Cerebellar cortex (tissue), 1 donor: ENCODE results near the gene MPZL2.

ENCODE experiments used
- DNase-seq: peaks from one replicate; pipeline ENCODE4 v3.0.0-alpha.2; 2015; ENCODE audit warnings: low spot score

Gene MPZL2

DNA sequence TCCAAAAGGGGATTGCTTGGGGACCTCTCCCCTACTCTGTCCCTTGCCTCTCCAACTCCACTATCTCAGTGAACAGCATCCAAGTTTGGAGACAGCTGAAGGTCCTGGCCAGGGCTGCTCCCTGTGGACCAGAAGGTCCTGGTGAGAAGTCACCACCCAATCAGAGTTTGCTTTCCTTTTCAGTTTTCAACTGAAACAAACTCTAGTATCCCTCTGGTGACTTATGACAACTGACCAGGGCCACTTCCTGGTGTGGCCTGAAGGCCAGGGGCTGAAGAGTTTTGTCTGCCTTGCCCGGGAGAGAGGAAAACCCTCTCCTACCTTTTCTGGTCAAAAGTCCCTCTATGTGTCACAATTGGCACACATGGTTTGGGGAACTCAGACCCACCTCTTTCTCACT, 44.4 kb downstream of the MPZL2 start:
- no peak for DNase-seq

DNA sequence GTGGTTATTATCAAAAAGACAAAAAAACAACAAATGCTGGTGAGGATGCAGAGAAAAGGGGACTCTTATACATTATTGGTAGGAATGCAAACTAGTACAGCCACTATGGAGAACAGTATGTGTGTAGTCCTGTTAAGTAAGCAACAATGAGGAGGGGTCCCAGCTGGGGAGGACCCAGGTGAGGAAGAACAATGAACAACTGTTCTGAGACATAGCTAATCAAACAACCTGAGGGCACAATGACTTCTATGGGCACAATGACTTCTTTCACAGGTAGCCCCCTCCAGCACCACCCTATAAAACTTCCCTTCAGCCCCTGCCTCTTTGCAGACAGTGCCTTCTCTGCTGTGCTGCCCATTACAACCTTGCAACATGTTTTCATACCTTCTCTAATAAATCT, 44.9 kb downstream of the MPZL2 start:
- no peak for DNase-seq

DNA sequence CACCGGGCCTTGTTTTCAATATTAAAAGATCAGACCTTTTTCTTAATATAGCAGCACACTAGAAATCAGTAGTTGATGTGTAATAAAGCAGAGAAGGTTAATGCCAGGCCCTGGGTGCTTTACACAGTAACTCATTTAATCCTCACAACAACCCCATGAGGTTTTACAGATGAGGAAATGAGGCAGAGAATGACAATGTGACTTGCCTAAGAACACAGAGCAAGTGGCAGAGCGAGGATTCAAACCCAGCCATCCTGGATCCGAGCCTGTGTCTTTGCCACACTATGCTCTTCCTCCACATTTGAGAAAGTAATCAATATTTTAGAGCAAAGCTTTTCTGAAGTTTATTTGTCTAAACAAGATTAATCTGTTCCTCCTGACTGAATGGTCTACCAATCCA, 46.5 kb downstream of the MPZL2 start:
- DNase-seq: no peak

DNA sequence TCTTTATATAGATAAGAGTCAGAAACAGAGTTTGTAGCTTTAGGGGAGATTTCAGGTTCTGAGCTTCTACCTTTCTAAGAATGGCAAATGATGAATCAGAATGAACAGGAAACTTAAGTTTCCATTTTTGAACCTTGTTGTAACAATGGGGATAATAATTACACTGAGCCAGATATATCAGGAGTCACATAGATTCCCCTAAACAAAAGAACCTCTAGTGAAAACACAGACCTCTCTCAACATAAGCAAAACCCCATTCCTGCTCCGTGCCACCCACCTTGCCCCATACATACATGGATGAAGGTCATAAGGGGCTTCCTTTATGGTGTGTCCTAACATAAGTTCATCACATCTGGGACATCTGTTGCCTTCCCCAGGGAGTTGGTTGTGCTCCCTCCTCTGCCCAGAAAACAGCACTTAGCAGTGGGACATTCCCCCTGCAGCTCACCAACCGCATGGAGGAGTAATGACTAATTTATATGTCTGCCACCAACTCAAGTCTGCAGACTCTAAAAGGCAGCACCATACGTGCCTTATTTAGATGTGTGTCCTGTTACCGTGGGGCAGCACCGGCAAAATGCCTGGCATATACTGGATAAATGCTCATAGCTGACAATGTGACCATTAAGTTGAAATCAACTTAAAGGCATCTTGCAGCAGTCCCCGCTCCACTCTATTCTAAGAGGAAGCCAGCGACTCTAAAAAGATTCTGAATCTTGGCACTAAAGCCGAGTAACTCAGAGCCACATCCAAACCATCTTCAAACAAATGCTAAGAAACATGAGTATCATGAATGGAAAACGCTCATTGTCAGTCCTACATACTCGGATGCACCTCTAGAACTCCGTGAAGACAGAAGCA, 47.2 kb downstream of the MPZL2 start:
- DNase-seq: no peak

DNA sequence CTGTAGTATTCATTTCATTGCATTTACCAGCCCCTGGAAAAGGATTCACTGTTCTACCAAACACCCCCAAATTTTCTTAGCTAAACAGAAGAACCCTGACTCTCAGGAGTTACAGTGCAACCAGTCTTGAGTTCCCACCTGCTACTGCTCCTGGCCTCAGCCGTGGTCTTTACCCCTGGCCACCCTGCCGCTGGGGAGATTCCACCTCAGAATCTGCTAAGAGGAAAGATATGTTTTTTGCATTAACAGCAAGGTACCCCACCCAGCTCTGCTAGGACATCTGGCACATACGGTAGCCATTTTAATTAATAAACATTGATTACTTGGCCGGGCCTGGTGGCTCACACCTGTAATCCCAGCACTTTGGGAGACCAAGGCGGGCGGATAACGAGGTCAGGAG, 48.3 kb downstream of the MPZL2 start:
- no peak for DNase-seq

DNA sequence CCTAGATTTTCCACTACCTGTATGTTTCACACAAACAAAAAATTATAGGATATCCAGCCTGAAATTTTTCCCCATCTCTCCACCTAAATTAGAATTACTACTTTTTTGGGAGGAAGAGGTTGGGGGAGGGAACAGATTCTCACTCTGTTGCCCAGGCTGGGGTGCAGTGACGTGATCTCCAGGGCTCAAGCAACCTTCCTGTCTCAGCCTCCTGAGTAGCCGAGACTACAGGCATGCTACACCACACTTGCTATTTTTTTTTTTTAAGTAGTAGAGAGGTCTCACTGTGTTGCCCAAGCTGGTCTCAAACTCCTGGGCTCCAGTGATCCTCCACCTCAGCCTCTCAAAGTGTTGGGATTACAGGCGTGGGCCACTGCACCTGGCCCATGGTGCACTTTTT, 48.8 kb downstream of the MPZL2 start:
- DNase-seq: no peak

DNA sequence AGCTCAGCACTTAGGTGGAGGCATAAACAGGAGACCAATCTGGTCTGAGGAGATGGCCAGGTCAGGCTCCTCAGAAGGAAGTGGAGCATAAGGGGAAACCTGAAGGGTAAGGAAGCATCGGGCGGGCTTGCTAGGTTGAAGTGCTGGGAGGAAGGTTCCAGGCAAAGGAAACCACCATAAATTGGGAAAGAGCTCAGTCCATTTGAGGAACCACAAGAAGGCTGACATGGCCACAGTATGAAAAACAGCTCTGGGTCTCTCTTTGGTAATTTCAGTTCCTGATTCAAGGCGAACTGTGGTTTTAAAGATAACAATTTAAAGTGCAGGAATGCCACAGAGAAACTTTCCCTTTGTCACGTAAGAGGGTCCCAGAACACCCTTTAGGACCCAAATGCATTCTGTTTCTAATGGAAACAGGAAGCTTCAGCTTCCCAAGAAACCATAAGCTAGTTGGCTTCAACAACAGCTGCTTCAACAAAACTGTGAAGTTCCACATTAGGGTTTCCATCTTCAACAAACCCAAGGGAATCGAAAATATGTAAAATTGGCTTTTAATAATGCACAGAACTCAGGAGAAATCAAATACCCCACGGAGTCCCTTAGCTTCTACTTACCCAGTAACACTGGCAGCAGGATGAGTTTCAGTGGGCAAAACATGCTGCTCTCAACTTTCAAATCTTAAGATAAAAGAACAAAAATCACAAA, 49.7 kb downstream of the MPZL2 start:
- DNase-seq: no peak

DNA sequence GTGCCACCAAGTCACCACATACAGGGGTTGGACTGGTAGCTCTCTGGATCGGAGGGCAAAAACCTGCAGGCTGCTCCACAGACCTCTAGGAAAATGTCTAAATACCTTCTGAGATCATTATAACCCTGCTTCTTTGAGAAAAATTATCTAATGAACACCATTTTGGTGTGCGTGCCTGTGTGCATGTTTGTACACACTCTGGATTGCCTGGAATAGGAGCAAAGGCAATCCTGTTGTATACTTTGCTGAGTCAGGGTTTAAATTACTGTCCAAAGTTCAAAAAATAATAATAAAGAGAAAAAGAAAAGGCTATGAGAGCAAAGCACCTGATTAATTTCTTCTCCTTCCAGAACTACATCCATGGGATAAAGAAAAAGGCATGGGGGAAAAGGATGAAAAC, 50.3 kb downstream of the MPZL2 start:
- no peak for DNase-seq

DNA sequence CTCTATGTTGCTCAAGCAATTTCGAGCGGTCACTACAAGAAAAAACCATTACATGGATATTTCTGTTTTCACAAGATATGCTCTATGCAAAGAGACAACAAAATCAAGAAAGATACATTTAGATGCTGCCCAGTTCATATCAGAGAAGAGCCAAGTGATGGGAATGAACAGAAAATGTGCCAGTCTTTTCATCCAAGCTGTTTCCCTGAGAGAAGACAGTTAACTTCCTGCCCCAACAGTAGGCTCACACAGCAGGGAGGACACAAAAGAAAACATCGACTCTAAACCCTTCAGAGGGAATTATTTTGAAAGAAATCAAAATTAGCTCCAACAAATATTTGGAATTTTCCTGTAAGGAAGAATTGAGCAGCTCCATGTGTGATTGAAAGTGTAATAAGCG, 50.9 kb downstream of the MPZL2 start:
- peak; percentile 76 for DNase-seq

DNA sequence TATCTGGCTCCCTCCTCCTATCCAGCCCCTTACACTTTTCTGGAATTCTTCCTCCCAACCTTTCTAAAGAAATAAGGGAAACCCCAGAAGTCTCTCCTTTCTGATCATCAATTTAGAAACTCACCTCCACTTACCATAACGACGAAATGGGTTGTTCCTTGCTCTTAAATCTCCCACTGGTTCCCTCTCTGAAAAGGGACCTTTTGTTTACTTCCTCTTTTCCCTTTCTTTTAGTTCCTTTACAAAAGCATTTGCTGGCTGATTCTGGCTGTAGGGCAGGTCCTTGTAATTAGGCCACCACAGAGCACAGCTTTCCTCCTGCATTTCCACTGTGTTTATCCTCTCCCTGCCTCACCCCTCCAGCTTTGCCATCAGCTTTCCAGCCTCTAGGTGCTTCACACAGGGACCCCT, 51.3 kb downstream of the MPZL2 start:
- DNase-seq: peak; percentile 78

DNA sequence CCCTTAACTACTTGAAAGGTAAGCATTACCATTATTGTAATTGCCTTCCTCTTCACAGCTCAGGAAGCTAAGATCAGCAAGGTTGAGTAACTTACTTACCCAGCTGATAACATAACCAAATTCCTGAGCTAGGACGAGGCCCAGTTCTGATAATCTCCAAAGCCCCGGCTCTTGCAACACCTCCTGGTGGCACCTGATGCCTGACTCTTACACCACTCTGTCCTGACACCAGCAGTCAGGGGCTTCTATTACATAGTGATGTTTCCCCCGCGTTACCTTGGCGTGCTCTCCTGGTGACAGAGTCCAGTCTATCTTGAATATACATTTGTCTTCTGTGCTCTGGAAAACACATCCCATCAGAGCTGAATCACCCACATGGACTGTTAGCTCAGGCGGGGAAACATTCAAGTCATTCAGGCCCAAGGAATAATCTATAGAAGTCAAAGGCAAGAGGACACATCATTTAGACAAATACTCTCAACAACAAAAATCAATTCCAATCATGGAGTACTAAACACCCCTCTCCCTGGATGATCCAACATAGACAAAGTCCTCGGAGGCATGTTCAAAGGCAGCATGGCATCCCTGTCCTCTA, 51.9 kb downstream of the MPZL2 start:
- DNase-seq: peak; percentile 26

DNA sequence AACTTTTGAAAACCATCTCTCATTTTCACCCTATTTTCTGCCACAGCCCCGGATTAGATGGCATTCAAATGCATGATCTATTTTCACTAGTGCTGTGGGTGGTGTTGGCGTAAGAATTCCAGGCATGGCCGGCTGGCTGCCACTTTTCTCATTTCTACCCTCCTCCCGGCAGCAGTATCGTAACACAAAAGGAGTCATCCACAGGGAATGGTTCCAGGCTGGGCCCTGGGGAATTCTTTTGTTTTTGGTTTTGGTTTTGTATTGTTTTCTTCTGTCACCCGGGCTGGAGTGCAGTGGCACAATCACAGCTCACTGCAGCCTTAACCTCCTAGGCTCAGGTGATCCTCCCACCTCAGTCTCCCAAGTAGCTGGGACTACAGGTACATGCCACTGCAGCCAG, 53.1 kb downstream of the MPZL2 start:
- peak; percentile 49 for DNase-seq

DNA sequence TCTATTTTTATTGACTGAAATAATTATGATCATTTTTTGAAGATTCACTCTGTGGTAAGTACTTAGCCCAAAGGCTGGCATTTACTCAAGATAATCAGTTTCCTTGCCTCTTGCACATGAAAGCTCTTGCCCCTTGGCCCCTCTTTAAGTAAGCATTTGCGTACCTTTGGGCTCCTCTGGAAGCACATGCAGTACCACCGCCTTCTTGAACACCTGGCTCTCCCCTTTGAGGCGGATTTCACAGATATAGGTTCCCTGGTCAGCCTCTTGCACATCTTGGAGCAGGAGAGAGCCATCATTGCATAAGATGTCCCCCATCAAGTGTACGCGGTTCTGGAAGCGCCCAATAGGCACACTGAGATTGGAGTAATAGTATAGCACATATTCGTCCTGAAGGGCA, 53.8 kb downstream of the MPZL2 start:
- DNase-seq: peak; percentile 13

DNA sequence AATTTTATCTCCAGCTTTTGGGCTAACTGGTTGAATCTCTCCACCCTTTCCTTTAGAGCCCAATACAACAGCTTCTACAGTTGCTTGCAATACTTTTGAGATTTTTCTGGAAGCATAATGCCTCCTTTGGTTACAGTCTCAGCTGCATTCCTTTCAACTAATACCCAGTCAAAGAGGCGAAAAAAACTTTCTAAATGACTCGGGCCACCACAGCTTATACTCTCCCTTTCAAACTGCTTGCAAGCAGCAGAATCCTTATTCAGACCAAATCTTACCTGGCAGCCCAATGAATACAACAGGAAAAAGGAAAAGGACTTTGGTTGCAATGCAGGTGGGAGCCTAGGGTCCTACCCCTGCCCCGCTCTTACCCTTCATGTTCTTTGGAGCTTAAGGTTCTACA, 55.1 kb downstream of the MPZL2 start:
- no peak for DNase-seq

DNA sequence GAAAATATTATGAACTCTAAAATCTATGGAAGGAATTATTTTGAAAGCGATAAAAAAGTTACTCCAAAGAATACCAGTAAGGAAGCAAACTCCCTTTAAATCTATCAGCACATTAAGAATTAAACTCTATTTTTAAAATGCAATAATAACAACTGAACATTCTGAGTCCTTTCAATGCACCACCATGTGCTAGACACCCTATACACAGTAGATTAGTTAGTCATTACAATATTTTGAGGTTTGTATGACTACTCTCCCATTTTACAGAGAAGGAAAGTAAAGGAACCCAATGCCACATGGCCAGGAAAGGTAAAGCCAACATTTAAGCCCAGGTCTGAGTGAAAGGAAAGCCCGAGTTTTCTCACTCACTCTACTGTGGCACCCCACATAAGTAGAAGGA, 57.0 kb downstream of the MPZL2 start:
- DNase-seq: no peak

DNA sequence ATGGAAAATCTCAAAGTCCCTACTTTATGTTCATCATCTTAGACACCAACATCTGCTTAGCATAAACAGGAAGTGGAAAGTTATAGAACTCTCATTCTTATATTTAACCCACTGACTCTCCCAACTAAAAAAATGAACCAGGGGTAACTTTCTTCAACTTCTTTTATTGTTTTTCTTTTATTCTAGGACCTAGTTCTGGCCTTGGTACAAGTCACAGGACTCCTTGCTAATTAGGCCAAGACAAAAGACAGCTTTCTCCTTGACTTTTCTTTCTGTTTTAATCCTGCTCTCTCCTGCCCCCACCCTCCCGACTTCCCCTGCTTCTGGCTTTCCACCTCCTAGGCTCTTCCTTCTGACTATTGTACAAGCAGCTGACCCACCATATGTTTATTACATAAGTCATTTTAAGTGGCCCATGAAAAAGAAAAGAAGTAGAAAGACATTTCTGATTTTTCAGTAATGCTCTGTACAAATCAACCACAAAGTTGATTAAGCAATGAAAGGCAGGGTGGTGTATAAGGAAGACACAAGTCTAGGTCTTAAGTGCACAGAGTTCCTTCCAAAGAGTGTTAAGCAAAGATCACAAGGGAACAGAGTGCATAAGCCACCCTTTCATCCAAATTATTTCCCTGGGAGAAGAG, 57.6 kb downstream of the MPZL2 start:
- peak; percentile 35 for DNase-seq

DNA sequence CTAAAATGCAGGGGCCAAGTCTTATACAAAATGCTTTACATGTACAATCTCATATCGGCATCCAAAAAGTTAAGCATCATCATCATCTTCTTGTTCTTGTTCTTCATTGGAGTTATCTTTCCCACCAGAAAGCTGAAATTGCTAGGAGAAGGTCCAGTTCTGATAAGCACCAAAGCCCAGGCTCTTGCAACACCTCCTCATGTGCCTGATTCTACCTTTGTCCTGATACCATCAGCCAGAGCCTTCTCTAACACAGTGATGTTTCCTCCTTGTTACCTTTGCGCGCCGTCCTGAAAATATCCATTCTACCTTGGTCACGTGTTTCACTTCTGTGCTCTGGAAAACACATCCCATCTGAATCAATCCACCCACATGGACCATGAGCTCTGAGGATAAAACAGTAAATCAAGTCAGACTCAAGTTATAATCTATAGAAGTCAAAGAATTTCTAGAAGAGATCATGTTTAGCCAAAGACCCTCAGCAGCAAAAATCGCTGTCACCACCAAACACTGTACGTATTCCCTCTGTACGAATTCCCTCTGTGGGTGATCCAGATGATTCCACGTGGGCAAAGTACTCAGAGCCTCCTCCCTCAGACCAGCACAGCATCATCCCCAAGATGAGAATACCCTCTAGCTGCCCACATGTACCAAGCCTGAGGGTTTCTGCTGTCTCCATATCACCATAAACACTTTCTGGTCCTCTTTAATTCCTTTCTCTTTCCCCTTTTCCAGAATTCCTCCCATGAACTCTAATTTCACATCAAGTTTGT, 58.3 kb downstream of the MPZL2 start:
- no peak for DNase-seq
